ENCODE results near the gene SV2A.
"Not testable (repeated sequence)": the region's sequence is repeated elsewhere in the genome, so short reads cannot be mapped to it uniquely, and the experiment has no call there.

SV2A gene

GRCh38 chr1:149886396-149887195 is 31.0 kb downstream of the SV2A start:
- peak; percentile 72 for DNase-seq

GRCh38 chr1:149886121-149886395 is 31.6 kb downstream of the SV2A start:
- DNase-seq: not testable (repeated sequence)

GRCh38 chr1:149885339-149886120 is 32.1 kb downstream of the SV2A start:
- peak; percentile 61 for DNase-seq

DNA sequence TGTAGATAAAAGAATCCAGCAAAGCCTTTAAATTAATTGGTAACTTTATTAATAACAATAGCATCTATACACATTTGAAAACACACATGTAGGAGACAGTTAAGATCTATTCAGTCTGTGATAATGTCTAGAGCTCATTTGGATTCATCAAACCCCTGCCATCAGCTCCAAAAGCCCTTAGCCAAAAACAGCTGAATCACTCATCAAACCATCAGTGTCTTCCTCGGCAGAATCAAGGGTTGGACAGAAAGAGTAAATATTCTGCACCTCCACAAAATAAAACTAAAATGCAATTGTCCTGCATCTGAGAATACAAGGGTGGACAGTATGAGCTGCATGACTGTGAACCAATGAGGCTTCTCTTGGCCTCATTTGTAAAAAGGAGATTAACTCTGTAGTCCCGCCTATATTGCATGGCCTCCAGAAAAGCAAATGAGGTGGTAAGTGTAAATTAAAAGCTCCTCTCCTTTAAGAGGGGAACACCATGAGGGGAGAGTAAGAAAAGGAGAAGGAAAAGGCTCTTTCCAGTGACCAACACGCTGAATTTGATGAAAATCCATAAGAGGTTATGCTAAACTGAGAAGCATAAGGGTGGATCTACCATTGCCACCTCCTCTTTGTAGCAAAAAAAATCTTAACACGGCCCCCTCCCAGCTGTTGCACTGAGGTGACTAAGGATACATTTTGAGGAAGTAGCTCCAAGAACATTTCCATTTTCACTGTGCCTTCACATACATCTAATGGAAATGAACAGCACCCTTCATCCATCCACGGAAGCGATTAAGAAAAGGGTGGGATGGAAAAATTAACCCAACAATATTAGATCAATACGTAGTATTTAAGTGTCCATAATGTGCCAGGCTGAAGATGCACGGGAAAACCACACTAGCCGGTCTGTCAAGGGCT is 33.0 kb downstream of the SV2A start:
- no peak for DNase-seq

- no peak for DNase-seq
Measured at GRCh38 chr1:149883598-149884247, 33.9 kb downstream of the SV2A start.

- DNase-seq: no peak
Measured at GRCh38 chr1:149881876-149882275, 35.8 kb downstream of the SV2A start.

DNA sequence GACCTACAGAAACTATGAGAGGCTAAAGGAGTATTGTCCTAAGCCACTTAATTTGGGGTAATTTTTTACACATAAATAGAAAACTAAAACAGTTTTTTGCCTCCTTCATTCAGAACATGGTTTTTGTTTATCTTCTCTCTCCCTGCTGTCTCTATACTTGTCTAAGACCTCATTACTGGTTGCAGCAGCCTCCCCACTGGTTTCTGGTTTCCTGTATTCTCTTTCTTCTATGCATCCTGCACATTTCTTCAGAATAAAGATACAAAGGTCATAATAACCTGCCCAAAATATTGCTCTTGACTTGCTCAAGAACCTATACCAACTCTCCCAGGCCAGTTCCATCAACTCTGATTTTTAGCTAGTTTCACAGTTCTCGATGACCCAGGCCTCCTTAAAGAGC is 38.1 kb downstream of the SV2A start:
- no peak for DNase-seq

DNA sequence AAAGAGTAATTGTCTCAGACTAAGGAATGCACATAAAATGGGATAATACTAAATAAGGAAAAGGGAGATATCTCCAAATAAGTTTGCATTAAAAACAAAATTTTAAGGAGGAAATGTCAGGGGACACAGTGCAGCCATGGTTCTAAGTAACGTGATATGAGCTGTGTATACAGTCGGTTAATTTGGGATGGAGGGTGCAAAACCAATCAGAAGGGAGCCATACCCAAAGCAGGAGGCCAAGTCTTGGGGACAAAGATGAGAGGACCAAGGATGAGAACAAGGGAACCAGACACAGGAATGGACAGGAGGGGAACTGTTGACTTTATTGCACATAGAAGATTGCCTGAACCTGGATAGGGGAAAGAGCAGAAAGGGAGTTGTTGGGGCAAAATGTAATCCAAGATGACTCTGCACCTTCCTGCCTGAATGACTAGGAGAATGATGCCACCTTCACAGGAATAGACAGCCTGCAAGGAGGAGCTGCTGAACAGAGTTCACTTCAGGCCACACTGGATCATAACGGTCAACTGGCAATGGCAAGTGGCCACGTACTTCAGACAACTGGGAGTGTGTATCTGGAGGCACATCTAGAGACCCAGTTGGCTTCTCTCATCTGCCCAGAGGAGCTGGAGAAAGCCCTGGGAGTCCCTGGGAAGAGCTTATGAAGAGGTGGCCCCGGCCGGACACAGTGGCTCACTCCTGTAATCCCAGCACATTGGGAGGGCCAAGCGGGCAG is 40.3 kb downstream of the SV2A start:
- DNase-seq: no peak

DNA sequence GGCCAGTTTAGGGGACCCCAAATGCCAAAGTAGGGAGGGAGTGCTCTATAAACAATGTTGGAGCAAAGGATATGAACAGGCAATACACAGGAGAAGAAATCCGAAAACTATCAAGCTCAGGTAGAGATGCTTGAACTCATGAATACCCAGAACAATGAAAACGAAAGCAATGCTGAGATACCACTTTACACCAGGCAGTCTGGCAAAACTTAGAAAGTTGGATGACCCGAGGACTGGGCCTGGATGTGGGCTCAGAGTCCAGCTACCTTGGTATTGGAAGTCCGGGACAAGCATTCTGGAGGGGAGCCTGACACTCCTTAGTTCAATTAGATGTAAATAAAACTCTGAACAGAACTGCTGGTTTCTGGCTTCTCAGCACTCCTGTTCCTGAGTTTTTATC is 44.6 kb downstream of the SV2A start:
- DNase-seq: not testable (repeated sequence)

GRCh38 chr1:149866887-149867286 is 50.8 kb downstream of the SV2A start:
- not testable (repeated sequence) for DNase-seq

- not testable (repeated sequence) for DNase-seq
Measured at GRCh38 chr1:149861497-149862054, 56.1 kb downstream of the SV2A start.

DNA sequence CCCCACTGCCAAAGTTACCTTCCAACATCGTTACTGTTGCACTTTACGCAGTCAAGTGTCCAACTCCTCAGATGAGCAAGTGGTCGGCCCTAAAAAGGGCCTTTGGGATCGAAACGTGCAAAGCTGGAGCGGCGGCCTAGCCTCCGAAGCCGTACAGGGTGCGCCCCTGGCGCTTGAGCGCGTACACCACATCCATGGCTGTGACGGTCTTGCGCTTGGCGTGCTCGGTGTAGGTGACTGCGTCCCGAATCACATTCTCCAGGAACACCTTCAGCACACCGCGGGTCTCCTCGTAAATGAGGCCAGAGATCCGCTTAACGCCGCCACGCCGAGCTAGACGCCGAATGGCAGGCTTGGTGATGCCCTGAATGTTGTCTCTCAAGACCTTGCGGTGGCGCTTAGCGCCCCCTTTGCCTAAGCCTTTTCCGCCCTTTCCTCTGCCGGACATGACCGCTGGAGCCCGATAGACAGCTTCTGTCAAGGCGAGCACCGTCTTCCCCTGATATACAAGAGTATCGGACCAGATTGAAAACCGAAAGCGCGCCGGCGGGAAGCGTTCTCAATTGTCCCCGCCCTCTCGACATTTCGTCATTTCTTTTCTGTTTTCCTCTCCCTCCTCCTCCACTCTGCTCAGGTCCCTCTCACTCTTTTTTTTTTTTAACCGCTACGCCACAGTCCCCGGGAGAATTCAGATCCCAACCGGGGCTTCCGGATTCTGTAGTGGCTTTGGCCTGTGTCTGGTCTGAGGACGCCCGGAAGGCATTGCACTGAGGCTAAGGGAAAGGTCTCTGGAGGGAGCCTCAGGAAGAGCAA is 56.8 kb downstream of the SV2A start:
- not testable (repeated sequence) for DNase-seq

DNA sequence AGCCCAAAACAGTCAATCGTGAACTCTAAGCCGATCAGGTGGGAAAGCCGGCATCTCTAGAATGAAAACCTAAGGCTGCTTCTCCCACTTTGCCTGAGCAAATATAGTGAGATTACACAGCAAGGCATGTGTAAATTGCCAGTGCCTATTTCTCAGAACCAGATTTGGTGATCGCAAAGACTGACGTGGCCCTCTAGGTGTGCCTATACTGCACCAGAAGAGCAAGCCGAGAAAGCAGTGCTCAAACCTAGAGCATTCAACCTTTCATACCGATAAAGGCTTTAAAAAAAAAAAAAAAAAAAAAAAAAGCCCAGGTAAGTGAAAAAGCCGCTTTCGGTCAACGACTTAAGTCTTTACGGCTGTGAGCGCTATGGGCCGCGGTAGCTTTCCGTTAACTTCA is 57.4 kb downstream of the SV2A start:
- not testable (repeated sequence) for DNase-seq
